Thyroid gland (tissue), 4 donors: ENCODE data around the gene ZC2HC1C. TPM values are rescaled to one million over a fixed set of nuclear protein-coding genes. Genes with fewer than 3 reads are reported as not detected.

Experiments
- DNase-seq, 2 donors: peaks; one replicate each; pipeline ENCODE4 v3.0.0-alpha.2; 2019
- H3K27ac ChIP-seq, 3 donors: fragments of 200-600 bp; sonication (generic); 1 replicate in 2 of 3; 2 replicates in 1 of 3; pipeline ENCODE4 v1.5.1; 2016 to 2019; ENCODE audit warnings: mild to moderate bottlenecking in 1 of 3, moderate library complexity in 1 of 3
- H3K27me3 ChIP-seq: fragments of 200-600 bp; sonication (generic); one replicate; pipeline ENCODE4 v1.5.1; 2019
- H3K36me3 ChIP-seq, 2 donors: fragments of 200-600 bp; sonication (generic); one replicate each; pipeline ENCODE4 v1.5.1; 2016 to 2019
- H3K4me1 ChIP-seq, 2 donors: fragments of 200-600 bp; sonication (generic); one replicate each; pipeline ENCODE4 v1.5.1; 2017 to 2019
- H3K4me3 ChIP-seq, 3 donors: fragments of 200-600 bp; sonication (generic); replicated peaks in 1 of 3; 1 replicate in 2 of 3; 2 replicates in 1 of 3; pipeline ENCODE4 v1.5.1; 2016; ENCODE audit warnings: mild to moderate bottlenecking in 1 of 3
- H3K9me3 ChIP-seq: fragments of 200-600 bp; sonication (generic); one replicate; pipeline ENCODE4 v1.5.1; 2017
- CTCF ChIP-seq, 6 experiments: fragments of 200-600 bp in 3 of 6; fragments of 450-650 bp in 3 of 6; sonication (generic) in 3 of 6; IDR thresholded peaks; one replicate each; pipeline ENCODE4 v1.5.1; 2016 to 2019; ENCODE audit warnings: antibody characterized with exemption in 6 of 6, mild to moderate bottlenecking in 2 of 6, inconsistent platforms in 1 of 6, moderate library complexity in 1 of 6
- POLR2A ChIP-seq, 2 donors: fragments of 450-650 bp; IDR thresholded peaks; one replicate each; pipeline ENCODE4 v1.6.1; 2017; ENCODE audit warnings: antibody characterized with exemption in 2 of 2, mild to moderate bottlenecking in 2 of 2, moderate library complexity in 1 of 2
- WGBS, 2 donors: methylation state at CpG; one replicate each; pipeline ENCODE4 v1.1.5; 2017; 5-methylcytosine and 5-hydroxymethylcytosine counted together
- intact Hi-C: fragments of 100-400 bp; cut with DNase I; formaldehyde crosslinking; loops from one replicate; pipeline ENCODE4 v1.15.1; 2023
- total RNA-seq, 4 donors: library from RNA; depleted of rRNA; stranded (reverse); fragments of >200 nt; gene quantifications; one replicate each; pipeline ENCODE4 v1.2.3, GENCODE V29; 2016

The ZC2HC1C gene
- total RNA-seq, 4 donors from 2014 or later = 8.3 to 15.8 (median 12.4) TPM

GRCh38 chr14:75107186-75107585, 37.7 kb downstream of the ZC2HC1C start:
- no peak for TF ChIP-seq POLR2A (IDR thresholded peaks at IDR 0.05)
- TF ChIP-seq CTCF (IDR thresholded peaks at IDR 0.05) = no peak
- Histone ChIP-seq H3K9me3 (no peaks in the 10 kb centered on the region), H3K4me1 (no peaks in the 10 kb centered on the region), H3K36me3 (peaks cover 56 to 74% of the 10 kb centered on the region in 2 donors), H3K27ac (no peak overlapping the region), H3K27me3 (no peaks in the 10 kb centered on the region), H3K4me3 (no peak overlapping the region)
- intact Hi-C loops = no loop called here
- no peak for DNase-seq
- WGBS, 2 donors = 77 to 93% methylated on average over 3 of the region's 3 CpGs

GRCh38 chr14:75109877-75110276, 40.4 kb downstream of the ZC2HC1C start:
- 87 to 89% methylated on average over 2 of the region's 2 CpGs for WGBS, 2 donors
- Histone ChIP-seq H3K4me3 (no peak overlapping the region), H3K4me1 (no peaks in the 10 kb centered on the region), H3K9me3 (no peaks in the 10 kb centered on the region), H3K27me3 (no peaks in the 10 kb centered on the region), H3K36me3 (peaks cover 67 to 87% of the 10 kb centered on the region in 2 donors), H3K27ac (no peak overlapping the region)
- no peak for TF ChIP-seq CTCF (IDR thresholded peaks at IDR 0.05)
- TF ChIP-seq POLR2A (IDR thresholded peaks at IDR 0.05) = no peak
- intact Hi-C loops = no loop called here
- DNase-seq = no peak

- no peaks in the 10 kb centered on the region for H3K4me1 ChIP-seq
- H3K27me3 ChIP-seq = no peaks in the 10 kb centered on the region
- H3K9me3 ChIP-seq = no peaks in the 10 kb centered on the region
- H3K36me3 ChIP-seq = peaks cover 54 to 73% of the 10 kb centered on the region in 2 donors
- H3K4me3 ChIP-seq = no peak overlapping the region
- intact Hi-C loops = no loop called here
- WGBS, 2 donors = 57 to 73% methylated on average over 5 of the region's 5 CpGs
- TF ChIP-seq CTCF (IDR thresholded peaks at IDR 0.05) (no peak), POLR2A (IDR thresholded peaks at IDR 0.05) (no peak)
- no peak for DNase-seq
- no peak overlapping the region for H3K27ac ChIP-seq
Measured at GRCh38 chr14:75113932-75114539, 44.6 kb downstream of the ZC2HC1C start.

- Histone ChIP-seq H3K27ac (no peak overlapping the region), H3K4me1 (no peaks in the 10 kb centered on the region), H3K9me3 (no peaks in the 10 kb centered on the region), H3K27me3 (no peaks in the 10 kb centered on the region), H3K4me3 (no peak overlapping the region), H3K36me3 (peaks cover 33 to 35% of the 10 kb centered on the region in 2 donors)
- no peak for DNase-seq
- WGBS, 2 donors = 97% methylated on average over 2 of the region's 2 CpGs
- intact Hi-C loops = no loop called here
- no peak for TF ChIP-seq POLR2A (IDR thresholded peaks at IDR 0.05)
Measured at GRCh38 chr14:75119056-75119455, 49.6 kb downstream of the ZC2HC1C start.

DNA sequence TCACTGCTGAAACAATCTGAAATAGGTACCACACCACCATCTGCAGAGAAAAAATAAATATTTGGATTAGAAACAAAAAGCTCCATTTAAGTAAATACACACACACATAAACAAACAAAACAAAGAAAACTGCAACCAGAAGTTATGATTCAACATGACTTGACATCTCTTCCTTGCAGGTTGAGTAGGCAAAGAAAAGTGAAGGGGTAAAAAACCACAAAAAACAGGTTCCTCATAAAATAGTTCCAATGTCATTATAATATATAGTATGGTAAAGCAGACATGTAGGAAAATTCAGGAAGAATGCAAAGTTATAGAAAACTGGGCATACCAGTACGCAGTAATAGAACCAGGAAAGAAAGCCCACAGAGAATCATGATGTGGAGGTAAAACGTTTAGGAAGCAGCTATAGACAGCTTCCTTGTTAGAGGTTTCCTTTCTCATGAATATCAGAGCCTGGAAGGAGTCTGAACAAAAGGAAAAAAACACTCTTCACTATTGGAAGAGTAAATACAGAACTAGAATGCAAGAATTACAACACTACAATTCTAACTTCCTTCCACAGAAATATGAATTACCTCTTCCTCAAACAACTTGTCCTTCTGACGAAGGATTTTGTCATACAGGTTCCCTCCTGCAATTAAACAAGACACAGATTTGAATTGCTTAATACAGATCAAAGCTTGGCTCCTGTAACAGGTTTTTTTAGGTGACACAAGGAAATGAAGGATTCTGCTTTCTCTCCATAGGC, 51.3 kb downstream of the ZC2HC1C start:
- no peaks in the 10 kb centered on the region for H3K27me3 ChIP-seq
- 76 to 81% methylated on average over 3 of the region's 3 CpGs for WGBS, 2 donors
- H3K36me3 ChIP-seq = peaks cover 22 to 30% of the 10 kb centered on the region in 2 donors
- no peak overlapping the region for H3K4me3 ChIP-seq
- DNase-seq = no peak
- no peak overlapping the region for H3K27ac ChIP-seq
- intact Hi-C loops = no loop called here
- TF ChIP-seq CTCF (IDR thresholded peaks at IDR 0.05) (no peak), POLR2A (IDR thresholded peaks at IDR 0.05) (no peak)
- H3K9me3 ChIP-seq = no peaks in the 10 kb centered on the region
- H3K4me1 ChIP-seq = peaks cover 2 to 6% of the 10 kb centered on the region in 2 donors
